Measurements from ENCODE around the gene PTPN22.

DNA sequence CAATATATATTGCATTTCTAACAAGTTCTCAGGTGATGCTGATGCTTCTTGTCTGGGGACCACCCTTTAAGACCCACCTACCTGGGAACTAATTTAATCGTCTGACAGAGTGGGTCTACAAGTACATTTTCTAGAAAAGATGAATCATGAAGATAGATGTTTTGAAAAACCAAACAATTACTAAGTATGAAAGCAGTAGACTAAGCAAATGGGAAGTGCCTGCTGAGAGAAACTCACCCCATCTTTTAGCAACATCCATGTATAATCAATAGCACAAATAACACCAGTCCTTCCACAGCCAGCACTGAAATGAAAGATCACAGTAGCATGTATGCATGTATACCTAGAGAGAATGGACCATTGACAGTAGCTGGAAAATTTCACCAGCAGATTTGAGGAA is 17.3 kb downstream of the PTPN22 start:
- TF ChIP-seq EZH2 (IDR thresholded peaks at IDR 0.05; ENCODE audit: insufficient read depth, poor library complexity, severe bottlenecking) = no peak
- TF ChIP-seq EZH2phosphoT487 (IDR thresholded peaks at IDR 0.05; ENCODE audit: insufficient read depth, low read depth) = no peak

All from GM23248 (cell line).